ENCODE data around the gene ST7. TPM values are rescaled to one million over a fixed set of nuclear protein-coding genes. Genes with fewer than 3 reads are reported as not detected.

ST7 gene
- total and polyA plus RNA-seq, 7 donors: 6.0 to 12.5 (median 7.3) TPM

DNA sequence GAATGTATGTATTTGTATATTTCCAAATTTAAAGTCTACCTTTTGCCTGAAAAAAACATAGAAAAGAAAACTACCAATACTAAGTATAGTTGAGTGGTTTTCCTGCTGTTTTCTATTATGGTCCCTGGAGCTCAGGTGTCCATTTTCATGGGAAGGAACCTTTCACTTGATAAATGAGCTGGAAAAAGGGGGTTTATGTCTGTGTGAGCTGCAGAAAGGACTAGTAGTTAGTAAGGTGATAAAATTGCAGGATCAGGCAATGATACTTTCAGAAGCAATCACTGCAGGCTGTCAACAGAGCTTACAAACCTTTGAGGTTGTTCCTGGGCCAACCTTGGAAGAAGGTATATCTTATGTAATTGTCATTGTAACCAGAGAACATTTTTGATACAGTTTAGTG is 48.0 kb downstream of the ST7 start:
- no peak overlapping the region for H3K27ac ChIP-seq
- DNase-seq: no peak
- intact Hi-C loops (cut with DNase I): no loop called here

DNA sequence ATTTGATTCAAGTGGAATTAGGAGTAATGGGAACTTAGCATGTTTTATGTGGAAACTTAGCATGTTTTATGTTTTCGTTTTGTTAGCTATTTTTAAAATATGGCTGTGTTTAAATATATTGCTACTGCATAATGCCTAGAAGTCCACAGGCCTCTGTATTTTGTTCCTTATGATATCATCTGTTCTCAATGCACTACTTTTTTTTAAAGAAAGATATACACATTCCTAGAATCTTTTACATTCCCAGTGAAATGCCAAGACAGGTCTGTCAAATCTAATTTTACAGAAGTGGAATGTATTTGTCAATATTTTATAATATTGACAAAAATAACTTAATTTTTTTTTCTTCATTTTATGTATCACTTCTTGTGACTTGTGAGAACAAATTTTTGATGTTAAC is 51.6 kb downstream of the ST7 start:
- no peak overlapping the region for H3K4me3 ChIP-seq
- H3K9me3 ChIP-seq: no peaks in the 10 kb centered on the region
- no peak for ATAC-seq
- TF ChIP-seq, protein P1, sequence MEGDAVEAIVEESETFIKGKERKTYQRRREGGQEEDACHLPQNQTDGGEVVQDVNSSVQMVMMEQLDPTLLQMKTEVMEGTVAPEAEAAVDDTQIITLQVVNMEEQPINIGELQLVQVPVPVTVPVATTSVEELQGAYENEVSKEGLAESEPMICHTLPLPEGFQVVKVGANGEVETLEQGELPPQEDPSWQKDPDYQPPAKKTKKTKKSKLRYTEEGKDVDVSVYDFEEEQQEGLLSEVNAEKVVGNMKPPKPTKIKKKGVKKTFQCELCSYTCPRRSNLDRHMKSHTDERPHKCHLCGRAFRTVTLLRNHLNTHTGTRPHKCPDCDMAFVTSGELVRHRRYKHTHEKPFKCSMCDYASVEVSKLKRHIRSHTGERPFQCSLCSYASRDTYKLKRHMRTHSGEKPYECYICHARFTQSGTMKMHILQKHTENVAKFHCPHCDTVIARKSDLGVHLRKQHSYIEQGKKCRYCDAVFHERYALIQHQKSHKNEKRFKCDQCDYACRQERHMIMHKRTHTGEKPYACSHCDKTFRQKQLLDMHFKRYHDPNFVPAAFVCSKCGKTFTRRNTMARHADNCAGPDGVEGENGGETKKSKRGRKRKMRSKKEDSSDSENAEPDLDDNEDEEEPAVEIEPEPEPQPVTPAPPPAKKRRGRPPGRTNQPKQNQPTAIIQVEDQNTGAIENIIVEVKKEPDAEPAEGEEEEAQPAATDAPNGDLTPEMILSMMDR (IDR thresholded peaks at IDR 0.05): no peak
- 72 to 92% (median 79%) methylated on average over 1 of the region's 1 CpG for WGBS, 3 donors
- H3K27ac ChIP-seq: no peak overlapping the region
- no peaks in the 10 kb centered on the region for H3K4me1 ChIP-seq
- intact Hi-C loops (cut with DNase I): no loop called here
- no peak for DNase-seq
- H3K36me3 ChIP-seq (ENCODE audit: insufficient read depth in 1 of 2, low read depth in 1 of 2): no peaks in the 10 kb centered on the region
- no peaks in the 10 kb centered on the region for H3K27me3 ChIP-seq (ENCODE audit: insufficient read depth in 3 of 3, low read length in 2 of 3)

More for the DNA sequence above, 48.0 kb downstream of the ST7 start:
- no peak for ATAC-seq
- Histone ChIP-seq H3K27me3 (ENCODE audit: insufficient read depth in 3 of 3, low read length in 2 of 3) (no peaks in the 10 kb centered on the region), H3K9me3 (no peaks in the 10 kb centered on the region), H3K4me3 (no peak overlapping the region), H3K4me1 (no peaks in the 10 kb centered on the region), H3K36me3 (ENCODE audit: insufficient read depth in 1 of 2, low read depth in 1 of 2) (no peaks in the 10 kb centered on the region)
- TF ChIP-seq, protein P1 (IDR thresholded peaks at IDR 0.05): no peak

DNA sequence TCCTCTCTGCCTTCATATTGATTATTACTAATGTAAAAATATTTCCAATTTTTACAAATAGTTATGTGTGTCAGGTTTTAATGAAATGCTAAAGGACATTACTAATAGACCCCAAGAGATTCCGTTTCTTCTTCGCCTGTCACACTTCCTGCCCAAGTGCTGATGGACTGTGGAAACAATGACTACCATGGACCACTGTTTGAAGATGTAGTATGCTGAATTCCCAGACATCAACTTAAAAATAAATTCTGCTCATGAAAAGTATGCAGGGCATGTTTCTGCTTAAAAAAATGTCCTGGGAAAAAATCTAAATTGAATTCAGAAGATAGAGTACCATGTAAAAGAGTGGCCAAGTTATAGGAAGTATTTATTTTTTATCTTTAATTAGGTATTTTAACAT is 52.1 kb downstream of the ST7 start:
- TF ChIP-seq, protein P1 (IDR thresholded peaks at IDR 0.05): no peak
- Histone ChIP-seq H3K27me3 (ENCODE audit: insufficient read depth in 3 of 3, low read length in 2 of 3) (no peaks in the 10 kb centered on the region), H3K4me1 (no peaks in the 10 kb centered on the region), H3K4me3 (no peak overlapping the region), H3K9me3 (no peaks in the 10 kb centered on the region), H3K36me3 (ENCODE audit: insufficient read depth in 1 of 2, low read depth in 1 of 2) (no peaks in the 10 kb centered on the region), H3K27ac (no peak overlapping the region)
- ATAC-seq: no peak
- intact Hi-C loops (cut with DNase I): no loop called here
- DNase-seq: no peak
- WGBS, 3 donors: 76 to 88% (median 79%) methylated on average over 2 of the region's 2 CpGs

DNA sequence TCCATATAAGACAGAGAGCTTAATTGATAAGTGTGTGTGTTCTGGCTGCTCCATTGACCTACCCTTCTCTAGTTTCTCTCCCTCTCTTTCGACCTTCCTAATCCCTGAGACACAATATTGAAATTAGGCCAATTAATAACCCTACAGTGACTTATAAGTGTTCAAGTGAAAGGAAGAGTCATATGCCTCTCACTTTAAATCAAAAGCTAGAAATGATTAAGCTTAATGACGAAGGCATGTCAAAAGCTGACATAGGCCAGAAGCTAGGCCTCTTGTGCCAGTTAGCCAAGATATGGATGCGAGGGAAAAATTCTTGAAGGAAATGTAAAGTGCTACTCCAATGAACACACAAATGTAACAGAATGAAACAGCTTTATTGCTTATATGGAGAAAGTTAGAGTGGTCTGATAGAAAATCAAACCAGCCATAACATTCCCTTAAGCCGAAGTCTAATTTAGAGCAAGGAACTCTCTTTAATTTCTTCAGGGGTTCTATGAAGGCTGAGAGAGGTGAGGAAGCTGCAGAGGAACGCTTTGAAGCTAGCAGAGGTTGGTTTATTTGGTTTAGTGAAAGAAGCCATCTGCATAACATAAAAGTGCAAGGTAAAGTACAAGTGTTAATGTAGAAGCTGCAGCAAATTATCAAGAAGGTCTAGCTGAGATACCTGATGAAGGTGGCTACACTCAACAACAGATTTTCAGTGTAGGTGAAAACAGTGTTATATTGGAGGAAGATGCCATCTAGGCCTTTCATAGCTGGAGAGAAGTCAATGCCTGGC is 53.8 kb downstream of the ST7 start:
- H3K27ac ChIP-seq: no peak overlapping the region
- no peaks in the 10 kb centered on the region for H3K9me3 ChIP-seq
- no peak for DNase-seq
- 82 to 85% (median 84%) methylated on average over 5 of the region's 5 CpGs for WGBS, 3 donors
- TF ChIP-seq, protein P1 (IDR thresholded peaks at IDR 0.05): no peak
- peaks cover 6% of the 10 kb centered on the region for H3K4me1 ChIP-seq
- ATAC-seq: no peak
- H3K27me3 ChIP-seq (ENCODE audit: insufficient read depth in 3 of 3, low read length in 2 of 3): no peaks in the 10 kb centered on the region
- intact Hi-C loops (cut with DNase I): no loop called here
- H3K36me3 ChIP-seq (ENCODE audit: insufficient read depth in 1 of 2, low read depth in 1 of 2): no peaks in the 10 kb centered on the region
- no peak overlapping the region for H3K4me3 ChIP-seq
